T-helper 2 cell treated with Interferon-gamma antibody and Interleukin-4, amounts not matched to agents 5 μg/mL and 100 μg/mL, for 36 hours (primary cell): ENCODE data around the gene TRAF4.

Experiments used
- DNase-seq: peaks from one replicate; pipeline ENCODE4 v3.0.0; 2021; ENCODE audit warnings: low spot score
- H3K27ac Mint-ChIP-seq: one replicate; pipeline ENCODE4 v1.8.0; 2021; ENCODE audit warnings: mild to moderate bottlenecking, mixed read lengths
- H3K27me3 Mint-ChIP-seq: one replicate; pipeline ENCODE4 v1.8.0; 2021; ENCODE audit warnings: low read depth, mixed read lengths
- H3K36me3 Mint-ChIP-seq: one replicate; pipeline ENCODE4 v1.8.0; 2021; ENCODE audit warnings: low read depth, mixed read lengths
- H3K4me1 Mint-ChIP-seq: one replicate; pipeline ENCODE4 v1.8.0; 2021; ENCODE audit warnings: low read depth, mixed read lengths
- H3K4me3 Mint-ChIP-seq: one replicate; pipeline ENCODE4 v1.8.0; 2022; ENCODE audit warnings: mild to moderate bottlenecking, moderate library complexity, mixed read lengths
- H3K9me3 Mint-ChIP-seq: one replicate; pipeline ENCODE4 v1.8.0; 2021; ENCODE audit warnings: mixed read lengths

The TRAF4 gene

DNA sequence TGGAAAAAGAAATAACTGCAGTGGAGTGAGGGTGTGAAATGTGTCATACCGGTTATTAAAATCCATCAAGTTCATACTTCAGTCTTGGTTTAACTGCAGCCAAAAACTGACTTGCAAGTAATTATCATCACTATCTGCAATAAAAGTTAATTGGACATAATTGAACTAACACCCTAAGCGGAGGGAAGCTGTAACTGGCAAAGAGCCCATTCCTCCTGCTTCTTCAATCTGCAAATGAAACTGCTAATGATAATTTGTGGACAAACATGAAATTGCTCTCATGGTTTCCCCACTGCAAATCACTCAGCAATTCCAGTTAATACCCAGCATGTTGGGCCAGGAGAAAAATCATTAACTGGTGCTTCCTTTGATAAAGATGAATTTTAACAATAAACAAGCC, 52.3 kb downstream of the TRAF4 start:
- Mint-ChIP-seq H3K9me3 (no peaks in the 10 kb centered on the region), H3K27ac (no peak overlapping the region), H3K36me3 (peaks cover 2% of the 10 kb centered on the region), H3K27me3 (no peaks in the 10 kb centered on the region), H3K4me3 (no peak overlapping the region), H3K4me1 (peaks cover 4% of the 10 kb centered on the region)
- DNase-seq, result no peak
